CD4-positive, alpha-beta memory T cell (primary cell): Measurements from ENCODE around the gene CGREF1. TPM values are rescaled to one million over a fixed set of nuclear protein-coding genes. Genes with fewer than 3 reads are reported as not detected.

Experiments
- CTCF ChIA-PET: fragments of 350-600 bp; sonication (Branson Sonifier 250); formaldehyde crosslinking; loops from one replicate; lab custom pipeline; 2021; ENCODE audit warnings: inconsistent platforms; ENCODE audit not compliant: partially characterized antibody; lab: Charles Lee
- POLR2A ChIA-PET: fragments of 350-600 bp; sonication (Branson Sonifier 250); formaldehyde crosslinking; loops from one replicate; lab custom pipeline; 2021; ENCODE audit not compliant: partially characterized antibody; lab: Charles Lee
- DNase-seq, 5 donors: peaks; one replicate each; pipeline versions ENCODE4 v3.0.0 to v3.0.0-alpha.2; 2020 to 2022; ENCODE audit warnings: mixed read lengths in 1 of 5
- H3K27ac ChIP-seq: one replicate; pipeline ENCODE4 v1.7.0; 2013; ENCODE audit warnings: low read depth, low read length
- H3K27me3 ChIP-seq: 2 replicates; pipeline ENCODE4 v1.7.0; 2013; ENCODE audit warnings: mild to moderate bottlenecking, low read length, moderate library complexity; ENCODE audit not compliant: insufficient read depth
- H3K36me3 ChIP-seq: 2 replicates; pipeline ENCODE4 v1.7.0; 2013; ENCODE audit warnings: mild to moderate bottlenecking, low read length, moderate library complexity; ENCODE audit not compliant: insufficient read depth
- H3K4me1 ChIP-seq: 2 replicates; pipeline ENCODE4 v1.7.0; 2013; ENCODE audit warnings: mild to moderate bottlenecking, low read length, moderate library complexity; ENCODE audit not compliant: insufficient read depth
- H3K4me3 ChIP-seq, 2 donors: one replicate each; pipeline ENCODE4 v1.7.0; 2013; ENCODE audit warnings: low read length in 2 of 2, mild to moderate bottlenecking in 1 of 2
- H3K9me3 ChIP-seq, 2 donors: one replicate each; pipeline ENCODE4 v1.7.0; 2013; ENCODE audit warnings: low read length in 2 of 2, control low read depth in 1 of 2; ENCODE audit not compliant: control insufficient read depth in 1 of 2
- H3K27ac Mint-ChIP-seq, 7 donors: one replicate each; pipeline ENCODE4 v1.8.0; 2020 to 2021; ENCODE audit warnings: mixed read lengths in 7 of 7, mild to moderate bottlenecking in 6 of 7, inconsistent platforms in 3 of 7, moderate library complexity in 3 of 7
- H3K27me3 Mint-ChIP-seq, 2 donors: one replicate each; pipeline ENCODE4 v1.8.0; 2020 to 2021; ENCODE audit warnings: mixed read lengths in 2 of 2
- H3K36me3 Mint-ChIP-seq, 2 donors: one replicate each; pipeline ENCODE4 v1.8.0; 2020 to 2021; ENCODE audit warnings: mixed read lengths in 2 of 2, inconsistent platforms in 1 of 2, mild to moderate bottlenecking in 1 of 2
- H3K4me1 Mint-ChIP-seq, 4 donors: one replicate each; pipeline ENCODE4 v1.8.0; 2020 to 2021; ENCODE audit warnings: mixed read lengths in 4 of 4, mild to moderate bottlenecking in 1 of 4
- H3K4me3 Mint-ChIP-seq, 8 donors: one replicate each; pipeline ENCODE4 v1.8.0; 2020 to 2021; ENCODE audit warnings: mixed read lengths in 8 of 8, mild to moderate bottlenecking in 7 of 8, moderate library complexity in 6 of 8, inconsistent platforms in 3 of 8
- H3K9me3 Mint-ChIP-seq, 8 donors: one replicate each; pipeline ENCODE4 v1.8.0; 2020 to 2021; ENCODE audit warnings: mixed read lengths in 8 of 8, mild to moderate bottlenecking in 5 of 8, inconsistent platforms in 3 of 8, moderate library complexity in 1 of 8
- intact Hi-C: fragments of 100-400 bp; cut with micrococcal nuclease; formaldehyde crosslinking; loops from one replicate; pipeline ENCODE4 v1.15.1; 2023
- polyA plus RNA-seq, 2 donors: library from polyadenylated mRNA; unstranded; fragments of 300-500 nt; fragmentation: Illumina TruSeq; gene quantifications; one replicate each; pipeline ENCODE4 v1.2.3, GENCODE V29; 2021
- total RNA-seq, 2 experiments: library from RNA; stranded (reverse); gene quantifications; one replicate each; pipeline ENCODE4 v1.2.3, GENCODE V29; 2021

The CGREF1 gene
- total and polyA plus RNA-seq, 4 experiments from 2014 or later = 0.36 to 0.47 TPM; not detected in 2

DNA sequence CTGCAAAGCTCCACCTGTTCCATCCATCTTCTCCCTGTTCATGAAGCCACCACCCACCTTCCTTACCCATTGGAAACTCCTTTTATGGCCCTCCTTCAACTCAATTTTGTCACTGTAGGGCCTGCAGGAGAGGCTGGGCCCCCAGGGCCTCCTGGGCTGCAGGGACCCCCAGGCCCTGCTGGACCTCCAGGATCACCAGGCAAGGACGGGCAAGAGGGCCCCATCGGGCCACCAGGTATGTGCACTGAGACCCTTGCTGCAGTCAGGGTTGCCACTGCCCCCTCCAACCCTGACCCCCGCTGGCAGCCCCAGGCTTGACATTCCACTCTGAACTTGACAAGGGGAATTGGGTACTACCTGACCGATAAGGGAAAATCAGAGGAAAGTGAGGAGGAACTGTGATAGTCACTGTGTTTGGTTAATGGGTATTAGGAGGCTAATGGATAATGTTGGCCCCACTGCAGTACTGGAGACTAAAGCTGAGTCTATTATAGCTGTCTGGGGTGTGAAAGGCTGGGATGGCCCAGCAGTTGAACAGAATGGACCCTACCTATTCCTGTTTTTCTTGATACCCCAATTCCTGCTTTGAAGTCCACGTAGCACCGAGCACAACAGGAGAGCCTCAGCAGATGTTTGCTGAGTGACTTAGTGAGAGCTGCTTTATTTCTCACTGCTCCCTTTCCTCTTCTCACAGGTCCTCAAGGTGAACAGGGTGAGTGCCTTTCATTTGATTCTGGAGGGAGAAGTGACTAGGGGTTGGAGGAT lies 34.4 kb downstream of the CGREF1 start:
- Histone ChIP-seq H3K4me3 (no peak overlapping the region), H3K9me3 (no peaks in the 10 kb centered on the region), H3K36me3 (no peaks in the 10 kb centered on the region), H3K27me3 (no peaks in the 10 kb centered on the region), H3K4me1 (peaks cover 41% of the 10 kb centered on the region), H3K27ac (no peak overlapping the region)
- no peak for DNase-seq
- Mint-ChIP-seq H3K4me1 (peaks cover 16 to 44% (median 31%) of the 10 kb centered on the region in 4 donors), H3K27ac (peak overlapping the region in 5 of 7 donors; percentile 8 to 89 (median 85)), H3K27me3 (no peaks in the 10 kb centered on the region), H3K4me3 (peak overlapping the region in 6 of 8 donors; percentile 8 to 77 (median 55)), H3K36me3 (peaks cover 0 to 2% of the 10 kb centered on the region in 2 donors), H3K9me3 (no peaks in the 10 kb centered on the region)
- ChIA-PET CTCF (interaction anchor here (2.9 to 8.4 kb wide), 2 partner anchors 12 to 33 kb away, joined by 7 to 46 read pairs; partner anchors contain the start of genes AGBL5 and OST4), POLR2A (interaction anchor here (0.8 to 18.9 kb wide), 7 partner anchors 13 to 128 kb away, joined by 3 to 402 read pairs (median 5); partner anchors contain the start of genes AGBL5, ATRAID, OST4 and SLC5A6)
- intact Hi-C loops = loop anchor here (5.0 kb wide), 1 partner anchor 343 kb away; the partner anchor contains the start of gene NRBP1

DNA sequence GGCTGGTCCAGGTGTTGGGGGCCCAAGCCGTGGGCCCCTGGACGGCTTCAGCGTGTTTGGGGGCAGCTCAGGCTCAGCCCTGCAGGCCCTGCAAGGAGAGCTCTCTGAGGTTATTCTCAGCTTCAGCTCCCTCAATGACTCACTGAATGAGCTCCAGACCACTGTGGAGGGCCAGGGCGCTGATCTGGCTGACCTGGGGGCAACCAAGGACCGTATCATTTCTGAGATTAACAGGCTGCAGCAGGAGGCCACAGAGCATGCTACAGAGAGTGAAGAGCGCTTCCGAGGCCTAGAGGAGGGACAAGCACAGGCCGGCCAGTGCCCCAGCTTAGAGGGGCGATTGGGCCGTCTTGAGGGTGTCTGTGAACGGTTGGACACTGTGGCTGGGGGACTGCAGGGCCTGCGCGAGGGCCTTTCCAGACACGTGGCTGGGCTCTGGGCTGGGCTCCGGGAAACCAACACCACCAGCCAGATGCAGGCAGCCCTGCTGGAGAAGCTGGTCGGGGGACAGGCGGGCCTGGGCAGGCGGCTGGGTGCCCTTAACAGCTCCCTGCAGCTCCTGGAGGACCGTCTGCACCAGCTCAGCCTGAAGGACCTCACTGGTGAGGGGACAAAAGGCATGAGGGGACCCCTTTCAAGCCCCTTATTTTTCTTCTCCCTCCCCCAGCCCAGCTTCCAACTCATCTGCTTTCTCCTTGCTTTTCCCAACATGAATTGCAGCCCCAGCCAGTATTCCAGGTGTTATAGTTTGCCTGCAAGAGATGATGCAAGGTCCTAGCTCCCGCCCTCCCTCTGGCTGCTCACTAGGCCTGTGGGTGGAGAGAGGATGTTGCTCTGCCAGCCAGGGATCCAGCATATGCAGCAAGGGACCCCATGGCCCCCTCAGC lies 35.3 kb downstream of the CGREF1 start:
- H3K27me3 Mint-ChIP-seq = no peaks in the 10 kb centered on the region
- Histone ChIP-seq H3K9me3 (no peaks in the 10 kb centered on the region), H3K4me1 (peaks cover 41% of the 10 kb centered on the region), H3K27me3 (no peaks in the 10 kb centered on the region), H3K4me3 (no peak overlapping the region), H3K27ac (no peak overlapping the region), H3K36me3 (no peaks in the 10 kb centered on the region)
- ChIA-PET POLR2A (interaction anchor here (0.7 to 18.9 kb wide), 5 partner anchors 12 to 345 kb away, joined by 3 to 402 read pairs (median 4); partner anchors contain the start of genes AGBL5, NRBP1 and OST4), CTCF (interaction anchor here (1.5 to 8.4 kb wide), 3 partner anchors 11 to 33 kb away, joined by 5 to 46 read pairs (median 7); partner anchors contain the start of genes AGBL5 and OST4)
- intact Hi-C loops = no loop called here
- H3K36me3 Mint-ChIP-seq = peaks cover 0 to 2% of the 10 kb centered on the region in 2 donors
- peaks cover 16 to 44% (median 31%) of the 10 kb centered on the region in 4 donors for H3K4me1 Mint-ChIP-seq
- DNase-seq = no peak
- H3K27ac Mint-ChIP-seq = peak overlapping the region in 5 of 7 donors; percentile 66 to 89 (median 85)
- no peaks in the 10 kb centered on the region for H3K9me3 Mint-ChIP-seq
- H3K4me3 Mint-ChIP-seq = peak overlapping the region in 2 of 8 donors; percentile 58 to 61

DNA sequence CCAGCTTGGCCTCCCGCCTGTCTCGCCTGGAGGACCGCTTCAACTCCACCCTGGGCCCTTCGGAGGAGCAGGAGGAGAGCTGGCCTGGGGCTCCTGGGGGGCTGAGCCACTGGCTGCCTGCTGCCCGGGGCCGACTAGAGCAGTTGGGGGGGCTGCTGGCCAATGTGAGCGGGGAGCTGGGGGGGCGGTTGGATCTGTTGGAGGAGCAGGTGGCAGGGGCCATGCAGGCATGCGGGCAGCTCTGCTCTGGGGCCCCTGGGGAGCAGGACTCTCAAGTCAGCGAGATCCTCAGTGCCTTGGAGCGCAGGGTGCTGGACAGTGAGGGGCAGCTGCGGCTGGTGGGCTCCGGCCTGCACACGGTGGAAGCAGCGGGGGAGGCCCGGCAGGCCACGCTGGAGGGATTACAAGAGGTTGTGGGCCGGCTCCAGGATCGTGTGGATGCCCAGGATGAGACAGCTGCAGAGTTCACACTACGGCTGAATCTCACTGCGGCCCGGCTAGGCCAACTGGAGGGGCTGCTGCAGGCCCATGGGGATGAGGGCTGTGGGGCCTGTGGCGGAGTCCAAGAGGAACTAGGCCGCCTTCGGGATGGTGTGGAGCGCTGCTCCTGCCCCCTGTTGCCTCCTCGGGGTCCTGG lies 36.0 kb downstream of the CGREF1 start:
- Histone ChIP-seq H3K27ac (no peak overlapping the region), H3K27me3 (no peaks in the 10 kb centered on the region), H3K4me3 (no peak overlapping the region), H3K4me1 (peaks cover 41% of the 10 kb centered on the region), H3K9me3 (no peaks in the 10 kb centered on the region), H3K36me3 (no peaks in the 10 kb centered on the region)
- H3K36me3 Mint-ChIP-seq = peaks cover 0 to 2% of the 10 kb centered on the region in 2 donors
- POLR2A ChIA-PET = interaction anchor here (0.6 to 18.9 kb wide), 7 partner anchors 11 to 346 kb away, joined by 3 to 402 read pairs (median 5); partner anchors contain the start of genes AGBL5, ATRAID, NRBP1 and OST4
- DNase-seq = no peak
- H3K9me3 Mint-ChIP-seq = no peaks in the 10 kb centered on the region
- H3K4me1 Mint-ChIP-seq = peaks cover 17 to 45% (median 31%) of the 10 kb centered on the region in 4 donors
- intact Hi-C loops = no loop called here
- no peak overlapping the region for H3K27ac Mint-ChIP-seq
- CTCF ChIA-PET = interaction anchor here (1.5 to 8.4 kb wide), 3 partner anchors 10 to 32 kb away, joined by 5 to 46 read pairs (median 7); partner anchors contain the start of genes AGBL5 and OST4
- H3K4me3 Mint-ChIP-seq = no peak overlapping the region
- peaks cover 0 to under 1% of the 10 kb centered on the region in 2 donors for H3K27me3 Mint-ChIP-seq

DNA sequence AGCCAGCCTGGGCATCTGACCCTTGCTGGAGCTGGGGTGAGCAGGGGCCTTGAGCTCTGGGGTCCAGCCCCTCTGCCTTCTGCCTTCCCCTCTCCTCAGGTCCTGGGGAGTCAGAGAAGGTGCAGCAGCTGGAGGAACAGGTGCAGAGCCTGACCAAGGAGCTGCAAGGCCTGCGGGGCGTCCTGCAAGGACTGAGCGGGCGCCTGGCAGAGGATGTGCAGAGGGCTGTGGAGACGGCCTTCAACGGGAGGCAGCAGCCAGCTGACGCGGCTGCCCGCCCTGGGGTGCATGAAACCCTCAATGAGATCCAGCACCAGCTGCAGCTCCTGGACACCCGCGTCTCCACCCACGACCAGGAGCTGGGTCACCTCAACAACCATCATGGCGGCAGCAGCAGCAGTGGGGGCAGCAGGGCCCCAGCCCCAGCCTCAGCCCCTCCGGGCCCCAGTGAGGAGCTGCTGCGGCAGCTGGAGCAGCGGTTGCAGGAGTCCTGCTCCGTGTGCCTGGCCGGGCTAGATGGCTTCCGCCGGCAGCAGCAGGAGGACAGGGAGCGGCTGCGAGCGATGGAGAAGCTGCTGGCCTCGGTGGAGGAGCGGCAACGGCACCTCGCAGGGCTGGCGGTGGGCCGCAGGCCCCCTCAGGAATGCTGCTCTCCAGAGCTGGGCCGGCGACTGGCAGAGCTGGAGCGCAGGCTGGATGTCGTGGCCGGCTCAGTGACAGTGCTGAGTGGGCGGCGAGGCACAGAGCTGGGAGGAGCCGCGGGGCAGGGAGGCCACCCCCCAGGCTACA lies 36.8 kb downstream of the CGREF1 start:
- CTCF ChIA-PET = interaction anchor here (1.2 to 8.4 kb wide), 4 partner anchors 9 to 120 kb away, joined by 4 to 46 read pairs (median 6); partner anchors contain the start of genes AGBL5 and OST4
- Mint-ChIP-seq H3K27me3 (peaks cover 0 to 2% of the 10 kb centered on the region in 2 donors), H3K27ac (peak overlapping the region in 3 of 7 donors; percentile 89 to 97 (median 96)), H3K36me3 (peaks cover 0 to 2% of the 10 kb centered on the region in 2 donors), H3K4me1 (peaks cover 17 to 41% (median 27%) of the 10 kb centered on the region in 4 donors), H3K4me3 (peak overlapping the region in 3 of 8 donors; percentile 82 to 84 (median 83)), H3K9me3 (no peaks in the 10 kb centered on the region)
- intact Hi-C loops = loop anchor here (1.0 to 2.0 kb wide), 4 partner anchors 11 to 289 kb away; partner anchors contain the start of genes AGBL5, EIF2B4, OST4 and SNX17
- no peak for DNase-seq
- Histone ChIP-seq H3K4me1 (peaks cover 38% of the 10 kb centered on the region), H3K36me3 (no peaks in the 10 kb centered on the region), H3K27me3 (no peaks in the 10 kb centered on the region), H3K27ac (peak overlapping the region; percentile 54), H3K9me3 (no peaks in the 10 kb centered on the region), H3K4me3 (peak overlapping the region in 1 of 2 donors; percentile 45)
- POLR2A ChIA-PET = interaction anchor here (0.6 to 18.9 kb wide), 10 partner anchors 11 to 346 kb away, joined by 4 to 402 read pairs (median 6); partner anchors contain the start of genes AGBL5, ATRAID, NRBP1 and OST4

DNA sequence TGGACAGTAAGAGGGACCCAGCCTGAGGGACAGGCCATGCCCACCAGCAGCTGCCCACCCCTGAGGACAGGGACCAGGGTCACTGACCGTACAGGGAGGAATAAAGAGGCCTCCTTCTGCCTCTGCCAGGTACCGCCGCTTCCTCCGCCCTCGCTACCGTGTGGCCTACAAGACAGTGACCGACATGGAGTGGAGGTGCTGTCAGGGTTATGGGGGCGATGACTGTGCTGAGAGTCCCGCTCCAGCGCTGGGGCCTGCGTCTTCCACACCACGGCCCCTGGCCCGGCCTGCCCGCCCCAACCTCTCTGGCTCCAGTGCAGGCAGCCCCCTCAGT lies 38.4 kb downstream of the CGREF1 start:
- POLR2A ChIA-PET = interaction anchor here (0.9 to 18.9 kb wide), 6 partner anchors 9 to 131 kb away, joined by 3 to 402 read pairs (median 9); partner anchors contain the start of genes AGBL5, ATRAID, OST4 and SLC5A6
- Mint-ChIP-seq H3K27ac (peak overlapping the region in 5 of 7 donors; percentile 89 to 99 (median 98)), H3K4me1 (peaks cover 17 to 42% (median 32%) of the 10 kb centered on the region in 4 donors), H3K27me3 (peaks cover 0 to 2% of the 10 kb centered on the region in 2 donors), H3K36me3 (no peaks in the 10 kb centered on the region), H3K4me3 (peak overlapping the region in 1 of 8 donors; percentile 80), H3K9me3 (no peaks in the 10 kb centered on the region)
- Histone ChIP-seq H3K27ac (peak overlapping the region; percentile 54), H3K9me3 (no peaks in the 10 kb centered on the region), H3K36me3 (no peaks in the 10 kb centered on the region), H3K4me1 (peaks cover 37% of the 10 kb centered on the region), H3K27me3 (no peaks in the 10 kb centered on the region), H3K4me3 (no peak overlapping the region)
- DNase-seq = no peak
- intact Hi-C loops = loop anchor here (2.0 kb wide), 1 partner anchor 290 kb away; the partner anchor contains the start of genes EIF2B4 and SNX17
- CTCF ChIA-PET = interaction anchor here (1.0 to 8.4 kb wide), 3 partner anchors 8 to 118 kb away, joined by 4 to 46 read pairs (median 5); partner anchors contain the start of gene OST4
